Astrocyte (in vitro differentiated cells and primary cell): ENCODE results near the gene ASPSCR1. TPM values are rescaled to one million over a fixed set of nuclear protein-coding genes. Genes with fewer than 3 reads are reported as not detected.
A peak's percentile ranks its signal among the peaks of the same experiment; 100 is the strongest.

Experiments
- DNase-seq: peaks from one replicate; pipeline ENCODE4 v3.0.0-alpha.2; 2010; ENCODE audit warnings: low read depth
- FAIRE-seq: peaks from 2 replicates; lab custom pipeline; 2011; peaks lifted over from hg19 to GRCh38; lab: Jason Lieb, UNC
- H2AFZ ChIP-seq: 2 replicates; pipeline ENCODE4 v1.6.0; 2012; ENCODE audit warnings: low read depth, low read length, inconsistent platforms
- H3K27ac ChIP-seq: 2 replicates; pipeline ENCODE4 v1.5.1; 2011; ENCODE audit warnings: low read depth, low read length, inconsistent platforms
- H3K27me3 ChIP-seq: 2 replicates; pipeline ENCODE4 v1.6.0; 2011; ENCODE audit warnings: low read length, inconsistent platforms; ENCODE audit not compliant: insufficient read depth
- H3K36me3 ChIP-seq: 2 replicates; pipeline ENCODE4 v1.5.1; 2011; ENCODE audit warnings: low read length, inconsistent platforms; ENCODE audit not compliant: insufficient read depth
- H3K4me1 ChIP-seq: 2 replicates; pipeline ENCODE4 v1.5.1; 2011; ENCODE audit warnings: low read length, inconsistent platforms; ENCODE audit not compliant: insufficient read depth
- H3K4me2 ChIP-seq: 2 replicates; pipeline ENCODE4 v1.6.0; 2012; ENCODE audit warnings: low read length, inconsistent platforms
- H3K4me3 ChIP-seq: 2 replicates; pipeline ENCODE4 v1.5.1; 2011; ENCODE audit warnings: low read depth, mild to moderate bottlenecking, low read length, inconsistent platforms; ENCODE audit not compliant: insufficient read depth
- H3K79me2 ChIP-seq: 2 replicates; pipeline ENCODE4 v1.6.0; 2012; ENCODE audit warnings: mild to moderate bottlenecking, low read length, inconsistent platforms; ENCODE audit not compliant: insufficient read depth
- H3K9ac ChIP-seq: 2 replicates; pipeline ENCODE4 v1.6.0; 2012; ENCODE audit warnings: mild to moderate bottlenecking, low read length, inconsistent platforms
- H3K9me3 ChIP-seq: 2 replicates; pipeline ENCODE4 v1.5.1; 2012; ENCODE audit warnings: low read depth, mild to moderate bottlenecking, low read length, inconsistent platforms; ENCODE audit not compliant: insufficient read depth
- H4K20me1 ChIP-seq: 2 replicates; pipeline ENCODE4 v1.6.0; 2012; ENCODE audit warnings: low read length, inconsistent platforms; ENCODE audit not compliant: insufficient read depth
- H3K27ac Mint-ChIP-seq: one replicate; pipeline ENCODE4 v1.8.0; 2021; ENCODE audit warnings: mild to moderate bottlenecking, mixed read lengths; ENCODE audit not compliant: unreplicated experiment
- H3K27me3 Mint-ChIP-seq: one replicate; pipeline ENCODE4 v1.8.0; 2021; ENCODE audit warnings: low read depth, mixed read lengths; ENCODE audit not compliant: unreplicated experiment
- H3K36me3 Mint-ChIP-seq: one replicate; pipeline ENCODE4 v1.8.0; 2021; ENCODE audit warnings: low read depth, mixed read lengths; ENCODE audit not compliant: unreplicated experiment
- H3K4me1 Mint-ChIP-seq: one replicate; pipeline ENCODE4 v1.8.0; 2021; ENCODE audit warnings: low read depth, mixed read lengths; ENCODE audit not compliant: unreplicated experiment
- H3K4me3 Mint-ChIP-seq: one replicate; pipeline ENCODE4 v1.8.0; 2021; ENCODE audit warnings: mild to moderate bottlenecking, moderate library complexity, mixed read lengths; ENCODE audit not compliant: unreplicated experiment
- H3K9me3 Mint-ChIP-seq: one replicate; pipeline ENCODE4 v1.8.0; 2021; ENCODE audit warnings: mild to moderate bottlenecking, mixed read lengths; ENCODE audit not compliant: unreplicated experiment
- CTCF ChIP-seq: IDR thresholded peaks from 2 replicates; pipeline ENCODE4 v1.5.1; 2011; ENCODE audit warnings: low read depth, mild to moderate bottlenecking, inconsistent platforms, low read length, moderate library complexity; ENCODE audit not compliant: insufficient read depth
- EZH2 ChIP-seq: IDR thresholded peaks from 2 replicates; pipeline ENCODE4 v1.6.1; 2012; ENCODE audit warnings: mild to moderate bottlenecking, low read length, inconsistent platforms; ENCODE audit not compliant: insufficient read depth
- total RNA-seq: library from RNA; stranded (reverse); gene quantifications from 2 replicates; pipeline ENCODE4 v1.2.1, GENCODE V29; 2021

Gene ASPSCR1
- total RNA-seq, 1 donor from 2014 or later: 25.5 TPM

GRCh38 chr17:82003411-82004381, 26.3 kb downstream of the ASPSCR1 start:
- no peaks in the 10 kb centered on the region for H3K27me3 Mint-ChIP-seq
- TF ChIP-seq EZH2: no peak
- TF ChIP-seq CTCF: no peak
- Histone ChIP-seq H3K4me2 (peak overlapping the region; percentile 69), H3K4me1 (peaks cover 46% of the 10 kb centered on the region), H3K9ac (peak overlapping the region; percentile 42), H3K9me3 (no peaks in the 10 kb centered on the region), H3K4me3 (no peak overlapping the region), H3K27me3 (no peaks in the 10 kb centered on the region), H4K20me1 (peaks cover 25% of the 10 kb centered on the region), H3K27ac (peak overlapping the region; percentile 69), H3K36me3 (no peaks in the 10 kb centered on the region), H3K79me2 (no peaks in the 10 kb centered on the region), H2AFZ (peak overlapping the region; percentile 26)
- H3K9me3 Mint-ChIP-seq: no peaks in the 10 kb centered on the region
- peak; percentile 93 for DNase-seq
- H3K36me3 Mint-ChIP-seq: no peaks in the 10 kb centered on the region
- H3K4me1 Mint-ChIP-seq: peaks cover 20% of the 10 kb centered on the region
- H3K4me3 Mint-ChIP-seq: peak overlapping the region; percentile 20
- FAIRE-seq: peak; percentile 71
- peak overlapping the region; percentile 62 for H3K27ac Mint-ChIP-seq

DNA sequence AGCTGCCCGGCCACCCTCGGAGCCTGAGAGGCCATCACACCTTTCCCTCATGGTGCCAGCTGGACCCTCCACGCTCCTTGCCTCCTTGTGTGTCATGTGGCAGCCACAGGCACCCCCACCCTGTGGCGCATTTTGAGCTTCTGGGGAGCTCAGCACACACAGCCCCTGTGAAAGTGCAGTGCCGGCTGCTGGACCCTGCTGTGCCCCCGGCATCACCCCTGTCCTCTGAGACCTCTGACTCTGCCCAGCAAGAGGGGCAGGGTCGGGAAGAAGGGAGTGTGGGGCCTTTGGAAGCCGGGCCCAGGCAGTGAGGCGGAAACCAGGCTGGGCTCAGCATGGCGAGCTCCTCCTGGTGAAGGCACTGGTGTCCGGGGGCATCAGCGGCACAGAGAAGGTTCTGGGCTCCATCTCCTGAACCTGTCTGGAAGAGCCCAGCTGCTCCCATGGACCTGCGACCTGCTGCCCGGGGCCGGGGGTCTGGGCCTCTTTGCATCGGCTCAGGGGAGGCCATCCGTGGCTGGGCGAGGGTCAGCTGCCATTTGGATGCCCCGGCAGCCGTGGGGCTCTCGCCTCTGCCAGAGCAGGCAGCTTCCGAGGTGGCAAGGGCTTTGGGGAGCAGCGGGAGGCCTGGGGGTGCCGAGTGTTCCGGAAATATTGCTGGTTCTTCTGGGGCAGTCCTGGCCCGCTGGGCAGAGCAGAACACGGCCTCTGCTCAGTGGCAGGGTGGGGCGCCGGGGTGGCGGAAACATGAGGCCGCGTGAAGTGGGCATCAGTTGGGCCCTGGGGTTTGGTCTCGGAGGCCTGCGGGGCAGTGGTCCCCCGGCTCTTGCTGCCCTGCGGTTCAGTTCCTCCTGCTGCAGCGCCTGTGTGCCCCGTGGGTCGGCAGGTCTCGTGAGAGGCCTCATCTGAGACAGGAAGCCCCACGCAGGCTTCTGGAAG, 27.4 kb downstream of the ASPSCR1 start:
- no peak for FAIRE-seq
- peak overlapping the region; percentile 69 for H3K4me2 ChIP-seq
- peak overlapping the region; percentile 26 for H3K27ac Mint-ChIP-seq

More for the DNA sequence above, 27.4 kb downstream of the ASPSCR1 start:
- Histone ChIP-seq H3K4me3 (no peak overlapping the region), H3K4me1 (peaks cover 46% of the 10 kb centered on the region), H4K20me1 (peaks cover 20% of the 10 kb centered on the region), H3K27me3 (no peaks in the 10 kb centered on the region), H3K27ac (peak overlapping the region; percentile 57), H3K9me3 (no peaks in the 10 kb centered on the region), H3K36me3 (no peaks in the 10 kb centered on the region), H2AFZ (no peak overlapping the region), H3K79me2 (no peaks in the 10 kb centered on the region), H3K9ac (peak overlapping the region; percentile 42)
- peaks cover 20% of the 10 kb centered on the region for H3K4me1 Mint-ChIP-seq
- no peak overlapping the region for H3K4me3 Mint-ChIP-seq
- H3K9me3 Mint-ChIP-seq: no peaks in the 10 kb centered on the region
- H3K36me3 Mint-ChIP-seq: no peaks in the 10 kb centered on the region
- DNase-seq: no peak
- H3K27me3 Mint-ChIP-seq: no peaks in the 10 kb centered on the region
- no peak for TF ChIP-seq EZH2
- no peak for TF ChIP-seq CTCF
